Measurements from ENCODE around the gene NCAPD2. TPM values are rescaled to one million over a fixed set of nuclear protein-coding genes. Genes with fewer than 3 reads are reported as not detected.

Gene NCAPD2
- total RNA-seq, 1 experiment from 2014 or later, result 103 TPM

DNA sequence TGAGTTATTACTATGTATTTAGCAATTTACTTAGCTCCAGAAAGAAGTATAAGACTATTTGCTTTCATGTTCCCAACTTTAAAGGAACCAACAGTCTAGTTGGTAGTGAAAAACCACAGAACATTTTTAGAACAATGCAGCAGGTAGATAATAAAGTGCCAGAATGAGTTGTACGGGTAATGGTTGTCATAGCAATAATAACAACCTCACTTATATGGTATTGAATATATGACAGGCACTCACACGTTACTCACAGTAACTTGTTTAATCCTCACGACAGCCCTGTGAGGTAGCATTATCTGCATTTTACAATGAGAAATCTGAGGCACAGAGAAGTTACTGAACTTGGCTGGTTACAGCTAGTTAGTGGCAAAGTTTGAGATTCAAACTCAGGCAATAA, 29.8 kb downstream of the NCAPD2 start:
- no peaks in the 10 kb centered on the region for H3K27me3 ChIP-seq (ENCODE audit: low read length)
- DNase-seq, result no peak
- no peak overlapping the region for H3K27ac ChIP-seq (ENCODE audit: low read length)
- no peaks in the 10 kb centered on the region for H3K9me2 ChIP-seq (replicated peaks; ENCODE audit: insufficient read depth, low read length)
- H3K79me2 ChIP-seq (ENCODE audit: low read length), result 0 out of 2 replicates have a peak, but pooled peaks cover 4% of the 10 kb centered on the region
- no peaks in the 10 kb centered on the region for H4K20me1 ChIP-seq (ENCODE audit: insufficient read depth, low read depth, low read length)
- H3K9me3 ChIP-seq (ENCODE audit: low read length), result no peaks in the 10 kb centered on the region
- no peak overlapping the region for H3K9ac ChIP-seq (ENCODE audit: low read length)
- H3K4me3 ChIP-seq (ENCODE audit: low read length), result no peak overlapping the region
- no peak overlapping the region for H3K4me2 ChIP-seq (ENCODE audit: low read depth, low read length, poor library complexity, severe bottlenecking)
- H3K36me3 ChIP-seq (ENCODE audit: insufficient read depth, low read length), result peaks cover 76% of the 10 kb centered on the region
- H3K4me1 ChIP-seq (ENCODE audit: low read length), result no peaks in the 10 kb centered on the region
- no peak overlapping the region for H2AFZ ChIP-seq (ENCODE audit: low read length)

GRCh38 chr12:6524648-6525047, 30.7 kb downstream of the NCAPD2 start:
- no peak for DNase-seq
- H3K27ac ChIP-seq (ENCODE audit: low read length), result no peak overlapping the region
- H3K4me1 ChIP-seq (ENCODE audit: low read length), result no peaks in the 10 kb centered on the region
- H3K9ac ChIP-seq (ENCODE audit: low read length), result no peak overlapping the region
- no peak overlapping the region for H2AFZ ChIP-seq (ENCODE audit: low read length)
- no peaks in the 10 kb centered on the region for H3K27me3 ChIP-seq (ENCODE audit: low read length)
- no peaks in the 10 kb centered on the region for H4K20me1 ChIP-seq (ENCODE audit: insufficient read depth, low read depth, low read length)
- no peaks in the 10 kb centered on the region for H3K9me3 ChIP-seq (ENCODE audit: low read length)
- H3K36me3 ChIP-seq (ENCODE audit: insufficient read depth, low read length), result peaks cover 79% of the 10 kb centered on the region
- 0 out of 2 replicates have a peak, but pooled peaks cover 4% of the 10 kb centered on the region for H3K79me2 ChIP-seq (ENCODE audit: low read length)
- no peaks in the 10 kb centered on the region for H3K9me2 ChIP-seq (replicated peaks; ENCODE audit: insufficient read depth, low read length)
- no peak overlapping the region for H3K4me2 ChIP-seq (ENCODE audit: low read depth, low read length, poor library complexity, severe bottlenecking)
- H3K4me3 ChIP-seq (ENCODE audit: low read length), result no peak overlapping the region

- H3K27ac ChIP-seq (ENCODE audit: low read length), result no peak overlapping the region
- H3K4me1 ChIP-seq (ENCODE audit: low read length), result no peaks in the 10 kb centered on the region
- H3K4me2 ChIP-seq (ENCODE audit: low read depth, low read length, poor library complexity, severe bottlenecking), result no peak overlapping the region
- H3K4me3 ChIP-seq (ENCODE audit: low read length), result no peak overlapping the region
- H3K36me3 ChIP-seq (ENCODE audit: insufficient read depth, low read length), result peaks cover 68% of the 10 kb centered on the region
- H4K20me1 ChIP-seq (ENCODE audit: insufficient read depth, low read depth, low read length), result no peaks in the 10 kb centered on the region
- H2AFZ ChIP-seq (ENCODE audit: low read length), result no peak overlapping the region
- H3K79me2 ChIP-seq (ENCODE audit: low read length), result no peaks in the 10 kb centered on the region
- no peak for DNase-seq
- H3K9me2 ChIP-seq (replicated peaks; ENCODE audit: insufficient read depth, low read length), result no peaks in the 10 kb centered on the region
- no peaks in the 10 kb centered on the region for H3K27me3 ChIP-seq (ENCODE audit: low read length)
- H3K9ac ChIP-seq (ENCODE audit: low read length), result no peak overlapping the region
- no peaks in the 10 kb centered on the region for H3K9me3 ChIP-seq (ENCODE audit: low read length)
Observed at GRCh38 chr12:6526201-6526600, 32.3 kb downstream of the NCAPD2 start.

GRCh38 chr12:6526766-6527525, 33.0 kb downstream of the NCAPD2 start:
- peaks cover 6% of the 10 kb centered on the region for H3K4me1 ChIP-seq (ENCODE audit: low read length)
- H3K79me2 ChIP-seq (ENCODE audit: low read length), result no peaks in the 10 kb centered on the region
- H3K27ac ChIP-seq (ENCODE audit: low read length), result no peak overlapping the region
- no peak overlapping the region for H3K4me2 ChIP-seq (ENCODE audit: low read depth, low read length, poor library complexity, severe bottlenecking)
- no peaks in the 10 kb centered on the region for H3K9me3 ChIP-seq (ENCODE audit: low read length)
- no peaks in the 10 kb centered on the region for H3K27me3 ChIP-seq (ENCODE audit: low read length)
- DNase-seq, result no peak
- H2AFZ ChIP-seq (ENCODE audit: low read length), result no peak overlapping the region
- H3K4me3 ChIP-seq (ENCODE audit: low read length), result no peak overlapping the region
- H3K9me2 ChIP-seq (replicated peaks; ENCODE audit: insufficient read depth, low read length), result no peaks in the 10 kb centered on the region
- H4K20me1 ChIP-seq (ENCODE audit: insufficient read depth, low read depth, low read length), result no peaks in the 10 kb centered on the region
- H3K9ac ChIP-seq (ENCODE audit: low read length), result no peak overlapping the region
- peaks cover 62% of the 10 kb centered on the region for H3K36me3 ChIP-seq (ENCODE audit: insufficient read depth, low read length)

DNA sequence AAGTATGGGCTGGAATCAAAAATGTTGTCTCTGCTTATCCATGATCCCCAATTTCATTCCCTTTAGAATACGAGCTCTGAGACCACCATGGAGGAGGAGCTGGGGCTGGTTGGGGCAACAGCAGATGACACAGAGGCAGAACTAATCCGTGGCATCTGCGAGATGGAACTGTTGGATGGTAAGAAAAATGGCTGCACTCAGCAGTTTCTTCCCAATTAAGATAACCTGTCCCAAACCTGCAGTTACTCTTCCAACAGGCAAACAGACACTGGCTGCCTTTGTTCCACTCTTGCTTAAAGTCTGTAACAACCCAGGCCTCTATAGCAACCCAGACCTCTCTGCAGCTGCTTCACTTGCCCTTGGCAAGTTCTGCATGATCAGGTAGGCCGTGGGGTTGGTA, 33.8 kb downstream of the NCAPD2 start:
- no peak overlapping the region for H3K4me3 ChIP-seq (ENCODE audit: low read length)
- H4K20me1 ChIP-seq (ENCODE audit: insufficient read depth, low read depth, low read length), result no peaks in the 10 kb centered on the region
- H3K9me2 ChIP-seq (replicated peaks; ENCODE audit: insufficient read depth, low read length), result no peaks in the 10 kb centered on the region
- H3K9me3 ChIP-seq (ENCODE audit: low read length), result no peaks in the 10 kb centered on the region
- H3K27me3 ChIP-seq (ENCODE audit: low read length), result no peaks in the 10 kb centered on the region
- DNase-seq, result no peak
- H2AFZ ChIP-seq (ENCODE audit: low read length), result no peak overlapping the region
- peaks cover 14% of the 10 kb centered on the region for H3K4me1 ChIP-seq (ENCODE audit: low read length)
- peaks cover 4% of the 10 kb centered on the region for H3K79me2 ChIP-seq (ENCODE audit: low read length)
- H3K9ac ChIP-seq (ENCODE audit: low read length), result no peak overlapping the region
- H3K36me3 ChIP-seq (ENCODE audit: insufficient read depth, low read length), result peaks cover 55% of the 10 kb centered on the region
- no peak overlapping the region for H3K27ac ChIP-seq (ENCODE audit: low read length)
- H3K4me2 ChIP-seq (ENCODE audit: low read depth, low read length, poor library complexity, severe bottlenecking), result no peak overlapping the region

- Histone ChIP-seq H3K4me1 (ENCODE audit: low read length) (peaks cover 24% of the 10 kb centered on the region), H3K9me2 (replicated peaks; ENCODE audit: insufficient read depth, low read length) (no peaks in the 10 kb centered on the region), H3K4me2 (ENCODE audit: low read depth, low read length, poor library complexity, severe bottlenecking) (no peak overlapping the region), H3K4me3 (ENCODE audit: low read length) (no peak overlapping the region), H2AFZ (ENCODE audit: low read length) (no peak overlapping the region), H3K9me3 (ENCODE audit: low read length) (no peaks in the 10 kb centered on the region), H3K27me3 (ENCODE audit: low read length) (no peaks in the 10 kb centered on the region), H3K79me2 (ENCODE audit: low read length) (peaks cover 8% of the 10 kb centered on the region), H3K27ac (ENCODE audit: low read length) (no peak overlapping the region), H3K36me3 (ENCODE audit: insufficient read depth, low read length) (peaks cover 45% of the 10 kb centered on the region; the same call in 1 of the 2 replicates), H3K9ac (ENCODE audit: low read length) (no peak overlapping the region), H4K20me1 (ENCODE audit: insufficient read depth, low read depth, low read length) (no peaks in the 10 kb centered on the region)
- no peak for DNase-seq
Observed at GRCh38 chr12:6528539-6529235, 34.8 kb downstream of the NCAPD2 start.

GRCh38 chr12:6529291-6529737, 35.4 kb downstream of the NCAPD2 start:
- Histone ChIP-seq H3K36me3 (ENCODE audit: insufficient read depth, low read length) (peaks cover 45% of the 10 kb centered on the region; the same call in 1 of the 2 replicates), H2AFZ (ENCODE audit: low read length) (no peak overlapping the region), H3K4me3 (ENCODE audit: low read length) (no peak overlapping the region), H3K4me1 (ENCODE audit: low read length) (peaks cover 27% of the 10 kb centered on the region), H3K9me3 (ENCODE audit: low read length) (no peaks in the 10 kb centered on the region), H3K79me2 (ENCODE audit: low read length) (peaks cover 8% of the 10 kb centered on the region), H3K27me3 (ENCODE audit: low read length) (no peaks in the 10 kb centered on the region), H3K27ac (ENCODE audit: low read length) (no peak overlapping the region), H3K4me2 (ENCODE audit: low read depth, low read length, poor library complexity, severe bottlenecking) (no peak overlapping the region), H3K9me2 (replicated peaks; ENCODE audit: insufficient read depth, low read length) (no peaks in the 10 kb centered on the region), H4K20me1 (ENCODE audit: insufficient read depth, low read depth, low read length) (no peaks in the 10 kb centered on the region), H3K9ac (ENCODE audit: low read length) (no peak overlapping the region)
- DNase-seq, result no peak

GRCh38 chr12:6530576-6531260, 36.8 kb downstream of the NCAPD2 start:
- DNase-seq, result no peak
- Histone ChIP-seq H3K4me3 (ENCODE audit: low read length) (no peak overlapping the region), H3K9me2 (replicated peaks; ENCODE audit: insufficient read depth, low read length) (no peaks in the 10 kb centered on the region), H3K4me2 (ENCODE audit: low read depth, low read length, poor library complexity, severe bottlenecking) (no peak overlapping the region), H3K27ac (ENCODE audit: low read length) (peak overlapping the region; percentile 96; the same call in 1 of the 2 replicates), H3K79me2 (ENCODE audit: low read length) (peaks cover 21% of the 10 kb centered on the region), H3K9me3 (ENCODE audit: low read length) (no peaks in the 10 kb centered on the region), H2AFZ (ENCODE audit: low read length) (no peak overlapping the region), H3K9ac (ENCODE audit: low read length) (no peak overlapping the region), H3K36me3 (ENCODE audit: insufficient read depth, low read length) (peaks cover 47% of the 10 kb centered on the region), H4K20me1 (ENCODE audit: insufficient read depth, low read depth, low read length) (peaks cover 12% of the 10 kb centered on the region), H3K4me1 (ENCODE audit: low read length) (peaks cover 29% of the 10 kb centered on the region), H3K27me3 (ENCODE audit: low read length) (no peaks in the 10 kb centered on the region)

All from Karpas-422 (cell line).